DOHH2 (cell line): Measurements from ENCODE around the gene NUP35.

Experiments
- H3F3A ChIP-seq: fragments of 200-600 bp; sonication (generic), shearing (Covaris generic); 2 replicates; pipeline ENCODE4 v1.6.0; 2016; ENCODE audit warnings: antibody characterized with exemption, mild to moderate bottlenecking; ENCODE audit not compliant: control insufficient read depth, insufficient read depth
- H3K27ac ChIP-seq: fragments of 200-600 bp; sonication (generic); 2 replicates; pipeline ENCODE4 v1.5.1; 2014; ENCODE audit warnings: low read depth, mild to moderate bottlenecking, low read length, moderate library complexity
- H3K27me3 ChIP-seq: fragments of 200-600 bp; sonication (generic); 2 replicates; pipeline ENCODE4 v1.6.1; 2014; ENCODE audit warnings: mild to moderate bottlenecking, low read length, mixed read lengths; ENCODE audit not compliant: control insufficient read depth
- H3K36me3 ChIP-seq: fragments of 200-600 bp; sonication (generic); 2 replicates; pipeline ENCODE4 v1.6.1; 2014; ENCODE audit warnings: mild to moderate bottlenecking, low read length, moderate library complexity, mixed read lengths; ENCODE audit not compliant: control insufficient read depth
- H3K4me1 ChIP-seq: fragments of 200-600 bp; sonication (generic); 2 replicates; pipeline ENCODE4 v1.6.1; 2014; ENCODE audit warnings: mild to moderate bottlenecking, low read length, mixed read lengths; ENCODE audit not compliant: control insufficient read depth
- H3K4me2 ChIP-seq: fragments of 200-600 bp; sonication (generic); 2 replicates; pipeline ENCODE4 v1.6.0; 2014; ENCODE audit warnings: mild to moderate bottlenecking, low read length, moderate library complexity
- H3K4me3 ChIP-seq: fragments of 200-600 bp; sonication (generic); 2 replicates; pipeline ENCODE4 v1.5.1; 2014; ENCODE audit warnings: mild to moderate bottlenecking, low read length, mixed read lengths
- H3K79me2 ChIP-seq: fragments of 200-600 bp; sonication (generic); 2 replicates; pipeline ENCODE4 v1.6.1; 2014; ENCODE audit warnings: mild to moderate bottlenecking, low read length, mixed read lengths; ENCODE audit not compliant: control insufficient read depth
- H3K9me2 ChIP-seq: fragments of 200-600 bp; sonication (generic); replicated peaks from 2 replicates; pipeline ENCODE4 v1.6.1; 2014; ENCODE audit warnings: mild to moderate bottlenecking, low read length, mixed read lengths; ENCODE audit not compliant: control insufficient read depth
- H3K9me3 ChIP-seq: fragments of 200-600 bp; sonication (generic); 2 replicates; pipeline ENCODE4 v1.6.1; 2014; ENCODE audit warnings: antibody characterized with exemption, low read length, mixed read lengths; ENCODE audit not compliant: control insufficient read depth, insufficient read depth
- H4K20me1 ChIP-seq: fragments of 200-600 bp; sonication (generic); 2 replicates; pipeline ENCODE4 v1.6.0; 2014; ENCODE audit warnings: low read depth, mild to moderate bottlenecking, antibody characterized with exemption, low read length, moderate library complexity; ENCODE audit not compliant: control insufficient read depth, insufficient read depth
- CTCF ChIP-seq: fragments of 200-600 bp; sonication (generic); IDR thresholded peaks from one replicate; pipeline ENCODE4 v1.5.1; 2014; ENCODE audit warnings: antibody characterized with exemption, mild to moderate bottlenecking, low read depth, low read length; ENCODE audit not compliant: poor library complexity, severe bottlenecking
- EZH2phosphoT487 ChIP-seq: fragments of 200-600 bp; sonication (generic); IDR thresholded peaks from 2 replicates; pipeline ENCODE4 v1.6.1; 2017; ENCODE audit warnings: borderline replicate concordance, mild to moderate bottlenecking, antibody characterized with exemption, low read length, moderate library complexity, mixed read lengths

The NUP35 gene

GRCh38 chr2:183186296-183186695, 62.1 kb downstream of the NUP35 start:
- Histone ChIP-seq H3K4me1 (no peaks in the 10 kb centered on the region), H3K27me3 (no peaks in the 10 kb centered on the region), H3K9me2 (no peaks in the 10 kb centered on the region), H3K36me3 (peaks cover 90% of the 10 kb centered on the region), H3K9me3 (peaks cover 9% of the 10 kb centered on the region; the same call in 1 of the 2 replicates), H3F3A (no peaks in the 10 kb centered on the region), H3K4me2 (no peak overlapping the region), H4K20me1 (no peaks in the 10 kb centered on the region), H3K79me2 (peaks cover 43% of the 10 kb centered on the region), H3K4me3 (no peak overlapping the region), H3K27ac (no peak overlapping the region)
- TF ChIP-seq EZH2phosphoT487 (no peak), CTCF (no peak)

GRCh38 chr2:183186766-183187165, 62.5 kb downstream of the NUP35 start:
- Histone ChIP-seq H3K9me3 (peaks cover 9% of the 10 kb centered on the region; the same call in 1 of the 2 replicates), H3F3A (no peaks in the 10 kb centered on the region), H4K20me1 (no peaks in the 10 kb centered on the region), H3K9me2 (no peaks in the 10 kb centered on the region), H3K27ac (no peak overlapping the region), H3K36me3 (peaks cover 90% of the 10 kb centered on the region), H3K27me3 (no peaks in the 10 kb centered on the region), H3K4me1 (no peaks in the 10 kb centered on the region), H3K4me3 (no peak overlapping the region), H3K79me2 (peaks cover 43% of the 10 kb centered on the region), H3K4me2 (no peak overlapping the region)
- TF ChIP-seq EZH2phosphoT487: no peak

GRCh38 chr2:183192343-183192742, 68.1 kb downstream of the NUP35 start:
- no peak overlapping the region for H3K4me3 ChIP-seq
- H3K36me3 ChIP-seq: peaks cover 60% of the 10 kb centered on the region
- H3K4me1 ChIP-seq: no peaks in the 10 kb centered on the region
- H3K27ac ChIP-seq: no peak overlapping the region
- no peaks in the 10 kb centered on the region for H4K20me1 ChIP-seq
- H3F3A ChIP-seq: no peaks in the 10 kb centered on the region
- no peak for TF ChIP-seq EZH2phosphoT487
- no peak for TF ChIP-seq CTCF
- no peaks in the 10 kb centered on the region for H3K79me2 ChIP-seq
- H3K4me2 ChIP-seq: no peak overlapping the region
- no peaks in the 10 kb centered on the region for H3K9me2 ChIP-seq
- no peaks in the 10 kb centered on the region for H3K27me3 ChIP-seq
- no peaks in the 10 kb centered on the region for H3K9me3 ChIP-seq

GRCh38 chr2:183193904-183194303, 69.7 kb downstream of the NUP35 start:
- no peaks in the 10 kb centered on the region for H3K79me2 ChIP-seq
- no peak overlapping the region for H3K4me2 ChIP-seq
- no peak overlapping the region for H3K27ac ChIP-seq
- no peaks in the 10 kb centered on the region for H3K27me3 ChIP-seq
- H3K9me2 ChIP-seq: no peaks in the 10 kb centered on the region
- peaks cover 45% of the 10 kb centered on the region for H3K36me3 ChIP-seq
- H3K4me3 ChIP-seq: no peak overlapping the region
- H4K20me1 ChIP-seq: no peaks in the 10 kb centered on the region
- no peaks in the 10 kb centered on the region for H3K9me3 ChIP-seq
- TF ChIP-seq CTCF (no peak), EZH2phosphoT487 (no peak)
- H3F3A ChIP-seq: no peaks in the 10 kb centered on the region
- no peaks in the 10 kb centered on the region for H3K4me1 ChIP-seq
